ENCODE measurements around the gene WBP2. TPM values are rescaled to one million over a fixed set of nuclear protein-coding genes. Genes with fewer than 3 reads are reported as not detected.
"Not testable (repeated sequence)": the region's sequence is repeated elsewhere in the genome, so short reads cannot be mapped to it uniquely, and the experiment has no call there.

Gene WBP2
- total and polyA plus RNA-seq, 2 of the 13 experiments (the other 11 are each of a cell fraction or from before 2014, with no cell fraction given) = 29.2 to 29.5 TPM

- 0 out of 2 replicates have a peak, but pooled peaks have one; percentile 75 for TF ChIP-seq FOXO4 (CRISPR knock-in tag; conservative IDR thresholded peaks at IDR 0.05)
Measured at GRCh38 chr17:75868730-75869281, 13.7 kb upstream of the WBP2 start (continued).

GRCh38 chr17:75865404-75866188 is 10.5 kb upstream of the WBP2 start:
- H3K9me3 ChIP-seq (ENCODE audit: low read length); BruUV-seq (replicated peaks); H3K9ac ChIP-seq (ENCODE audit: insufficient read depth, low read depth, low read length); DNase-seq (ENCODE audit: low spot score); H2AFZ ChIP-seq (ENCODE audit: low read length); intact Hi-C loops (cut with micrococcal nuclease; ENCODE audit: unreplicated experiment); H3K27ac ChIP-seq (ENCODE audit: extremely low read length, insufficient read depth, low read length); CTCF ChIA-PET (ENCODE audit: low intra/inter-chr PET ratio, low total read pairs); H3K27me3 ChIP-seq (ENCODE audit: control insufficient read depth in 1 of 2, insufficient read depth in 2 of 2, low read length in 2 of 2); H3K79me2 ChIP-seq (ENCODE audit: insufficient read depth, low read length); in situ Hi-C loops (cut with HindIII; ENCODE audit: extremely low pct_ligation_motif_present, low pct_unique_long_range_greater_than_20kb); FAIRE-seq; H3K36me3 ChIP-seq (replicated peaks in 1 of 2; ENCODE audit: control insufficient read depth in 1 of 2, insufficient read depth in 2 of 2, low read length in 2 of 2); H4K20me1 ChIP-seq (ENCODE audit: insufficient read depth, low read length); ATAC-seq: not testable (repeated sequence)
- H3K4me3 ChIP-seq (replicated peaks in 1 of 3; ENCODE audit: insufficient read depth in 1 of 3, low read depth in 2 of 3, low read length in 3 of 3) = peak overlapping the region in 1 of 3 experiments; percentile 40; a peak in 1 of 6 replicates
- TF ChIP-seq MTERF4 (CRISPR knock-in tag; IDR thresholded peaks at IDR 0.05) (0 out of 2 replicates have a peak, but pooled peaks have one; percentile 41), RARA (CRISPR knock-in tag; IDR thresholded peaks at IDR 0.05) (peak; percentile 13; the same call in 1 of the 2 replicates), ZNF687 (CRISPR knock-in tag; IDR thresholded peaks at IDR 0.05) (peak; percentile 46), NR2F1 (CRISPR knock-in tag; IDR thresholded peaks at IDR 0.05) (peak in 1 of 2 experiments; percentile 24; a peak in 1 of 4 replicates), ZNF460 (CRISPR knock-in tag; IDR thresholded peaks at IDR 0.05; ENCODE audit: borderline replicate concordance) (peak; percentile 82; the same call in 1 of the 2 replicates), NR2F6 (IDR thresholded peaks at IDR 0.05) (peak; percentile 51), NR2F6 (CRISPR knock-in tag; IDR thresholded peaks at IDR 0.05) (peak; percentile 40; the same call in 1 of the 2 replicates)
- 40% methylated on average over 17 of the region's 17 CpGs for WGBS (ENCODE audit: low lambda C conversion rate)
- POLR2A ChIA-PET = interaction anchor here (0.6 to 5.7 kb wide), 5 partner anchors 10 to 138 kb away, joined by 3 to 70 read pairs (median 11); partner anchors contain the start of genes TRIM47, TRIM65 and WBP2
- H3K4me1 ChIP-seq (ENCODE audit: insufficient read depth, low read length) = peaks cover 75% of the 10 kb centered on the region
- peak overlapping the region; percentile 36; the same call in 1 of the 2 replicates for H3K4me2 ChIP-seq (ENCODE audit: low read depth, low read length)

All from HepG2 (cell line).